ENCODE results near the gene COL23A1.
A peak's percentile ranks its signal among the peaks of the same experiment; 100 is the strongest.

Gene COL23A1

GRCh38 chr5:178238711-178239592 lies 351.2 kb downstream of the COL23A1 start:
- Mint-ChIP-seq H3K27ac (peak overlapping the region; percentile 74), H3K9me3 (no peaks in the 10 kb centered on the region), H3K36me3 (ENCODE audit: low read depth) (no peaks in the 10 kb centered on the region), H3K4me3 (no peak overlapping the region), H3K27me3 (no peaks in the 10 kb centered on the region), H3K4me1 (ENCODE audit: low read depth) (peaks cover 65% of the 10 kb centered on the region)

DNA sequence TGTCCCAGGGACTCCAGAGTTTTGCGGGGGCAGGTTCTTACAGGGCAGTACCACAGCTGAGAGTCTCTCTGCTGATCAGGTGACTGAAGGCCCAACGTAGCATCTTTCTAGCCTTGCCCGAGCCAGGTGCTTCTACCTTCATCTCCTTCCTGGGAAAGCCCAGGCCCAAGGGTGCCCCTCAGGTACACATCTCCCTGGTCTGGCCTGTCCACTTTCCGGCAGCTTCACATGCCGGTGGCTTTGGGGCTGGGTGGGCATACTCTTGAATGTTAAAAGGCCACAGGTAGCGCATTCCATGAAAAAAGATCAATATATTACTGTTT lies 351.9 kb downstream of the COL23A1 start:
- Mint-ChIP-seq H3K36me3 (ENCODE audit: low read depth) (no peaks in the 10 kb centered on the region), H3K4me3 (no peak overlapping the region), H3K27ac (peak overlapping the region; percentile 43), H3K4me1 (ENCODE audit: low read depth) (peaks cover 65% of the 10 kb centered on the region), H3K9me3 (no peaks in the 10 kb centered on the region), H3K27me3 (no peaks in the 10 kb centered on the region)

DNA sequence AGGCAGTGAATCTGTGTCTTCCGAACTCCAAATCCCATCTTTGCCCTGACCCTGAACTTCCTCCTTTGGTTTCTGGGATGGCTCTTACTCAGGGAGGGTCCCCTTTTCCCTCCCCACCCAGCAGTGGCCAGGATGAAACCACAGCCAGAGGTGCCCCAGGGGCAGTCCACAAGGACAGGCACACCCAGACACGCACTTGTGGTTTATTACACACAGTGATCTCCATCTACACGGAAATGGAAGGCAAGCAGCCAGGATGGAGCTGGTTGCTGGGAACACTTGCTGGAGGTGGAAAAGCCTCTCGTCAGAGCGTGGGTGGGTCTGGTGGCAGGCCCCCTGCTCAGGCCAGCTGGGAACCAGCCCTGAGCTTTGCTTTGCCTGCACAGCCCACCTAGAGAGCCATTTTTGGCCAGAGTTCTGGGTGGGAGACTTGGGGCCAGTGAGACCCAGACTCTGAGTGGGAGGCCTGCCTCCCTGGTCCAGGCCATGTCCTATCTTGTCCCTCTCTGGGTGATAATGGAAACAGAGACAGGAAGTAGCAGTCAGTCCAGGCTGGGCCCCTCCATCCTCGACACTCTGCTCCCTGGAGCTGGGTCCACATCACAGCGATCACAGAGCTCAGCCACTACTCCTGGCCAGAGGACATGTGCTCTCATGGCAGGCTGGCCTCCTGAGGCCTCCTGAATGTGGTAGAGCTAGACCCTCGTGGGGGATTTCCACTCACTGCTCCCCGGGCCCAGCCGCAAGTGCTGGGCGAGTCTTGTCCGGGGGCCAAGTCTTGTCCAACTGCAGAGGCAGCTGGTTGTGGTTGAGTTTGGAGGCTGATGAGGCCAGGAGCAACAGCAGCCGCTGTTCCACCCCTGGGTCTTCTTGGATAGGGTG lies 352.5 kb downstream of the COL23A1 start:
- Mint-ChIP-seq H3K27ac (peak overlapping the region; percentile 58), H3K36me3 (ENCODE audit: low read depth) (no peaks in the 10 kb centered on the region), H3K4me3 (no peak overlapping the region), H3K27me3 (no peaks in the 10 kb centered on the region), H3K4me1 (ENCODE audit: low read depth) (peaks cover 65% of the 10 kb centered on the region), H3K9me3 (no peaks in the 10 kb centered on the region)

GRCh38 chr5:178236679-178237078 lies 353.5 kb downstream of the COL23A1 start:
- Mint-ChIP-seq H3K4me1 (ENCODE audit: low read depth) (peaks cover 59% of the 10 kb centered on the region), H3K4me3 (no peak overlapping the region), H3K9me3 (no peaks in the 10 kb centered on the region)

DNA sequence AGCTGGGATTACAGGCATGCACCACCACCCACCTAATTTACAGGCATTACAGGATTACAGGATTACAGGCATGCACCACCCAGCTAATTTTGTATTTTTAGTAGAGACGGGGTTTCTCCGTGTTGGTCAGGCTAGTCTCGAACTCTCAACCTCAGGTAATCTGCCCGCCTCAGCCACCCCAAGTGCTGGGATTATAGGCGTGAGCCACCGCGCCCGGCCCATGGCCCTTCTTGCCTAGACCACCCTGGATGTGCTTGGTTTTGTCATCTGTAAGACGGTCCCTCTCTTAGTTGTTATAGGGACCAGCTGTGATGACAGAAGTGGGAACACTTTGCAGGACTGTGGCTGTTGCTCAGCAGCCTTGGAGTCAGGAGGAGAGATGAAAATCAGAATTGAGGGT lies 354.1 kb downstream of the COL23A1 start:
- no peaks in the 10 kb centered on the region for H3K9me3 Mint-ChIP-seq
- peaks cover 57% of the 10 kb centered on the region for H3K4me1 Mint-ChIP-seq (ENCODE audit: low read depth)
- H3K36me3 Mint-ChIP-seq (ENCODE audit: low read depth) = peaks cover 10% of the 10 kb centered on the region
- H3K27me3 Mint-ChIP-seq = no peaks in the 10 kb centered on the region
- no peak overlapping the region for H3K4me3 Mint-ChIP-seq
- no peak overlapping the region for H3K27ac Mint-ChIP-seq

More at GRCh38 chr5:178236679-178237078, 353.5 kb downstream of the COL23A1 start:
- Mint-ChIP-seq H3K36me3 (ENCODE audit: low read depth) (peaks cover 4% of the 10 kb centered on the region), H3K27me3 (no peaks in the 10 kb centered on the region), H3K27ac (no peak overlapping the region)

DNA sequence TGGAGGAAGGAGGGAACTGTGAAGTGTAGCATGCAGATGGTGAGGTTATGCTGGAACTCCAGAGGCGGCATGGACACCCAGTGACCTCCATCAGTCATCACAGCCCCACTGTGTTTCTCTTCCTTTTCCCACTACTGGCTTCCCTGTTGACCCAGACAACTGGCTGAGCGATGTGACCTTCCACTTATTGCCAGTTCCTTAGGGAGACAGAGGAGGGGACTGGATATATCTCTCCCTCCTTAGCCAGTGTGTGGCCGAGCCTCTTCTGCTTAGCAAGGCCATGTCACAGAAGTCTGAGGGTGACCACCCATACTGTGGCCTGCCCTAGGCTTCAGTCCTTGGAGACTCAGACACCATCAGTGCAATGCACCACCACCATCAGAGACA lies 354.6 kb downstream of the COL23A1 start:
- H3K4me1 Mint-ChIP-seq (ENCODE audit: low read depth) = peaks cover 57% of the 10 kb centered on the region
- no peaks in the 10 kb centered on the region for H3K9me3 Mint-ChIP-seq
- H3K36me3 Mint-ChIP-seq (ENCODE audit: low read depth) = peaks cover 15% of the 10 kb centered on the region
- H3K4me3 Mint-ChIP-seq = no peak overlapping the region
- H3K27me3 Mint-ChIP-seq = no peaks in the 10 kb centered on the region
- H3K27ac Mint-ChIP-seq = no peak overlapping the region

GRCh38 chr5:178234750-178235587 lies 355.2 kb downstream of the COL23A1 start:
- Mint-ChIP-seq H3K4me1 (ENCODE audit: low read depth) (peaks cover 57% of the 10 kb centered on the region), H3K27ac (no peak overlapping the region), H3K9me3 (no peaks in the 10 kb centered on the region), H3K36me3 (ENCODE audit: low read depth) (peaks cover 21% of the 10 kb centered on the region), H3K4me3 (no peak overlapping the region), H3K27me3 (no peaks in the 10 kb centered on the region)

DNA sequence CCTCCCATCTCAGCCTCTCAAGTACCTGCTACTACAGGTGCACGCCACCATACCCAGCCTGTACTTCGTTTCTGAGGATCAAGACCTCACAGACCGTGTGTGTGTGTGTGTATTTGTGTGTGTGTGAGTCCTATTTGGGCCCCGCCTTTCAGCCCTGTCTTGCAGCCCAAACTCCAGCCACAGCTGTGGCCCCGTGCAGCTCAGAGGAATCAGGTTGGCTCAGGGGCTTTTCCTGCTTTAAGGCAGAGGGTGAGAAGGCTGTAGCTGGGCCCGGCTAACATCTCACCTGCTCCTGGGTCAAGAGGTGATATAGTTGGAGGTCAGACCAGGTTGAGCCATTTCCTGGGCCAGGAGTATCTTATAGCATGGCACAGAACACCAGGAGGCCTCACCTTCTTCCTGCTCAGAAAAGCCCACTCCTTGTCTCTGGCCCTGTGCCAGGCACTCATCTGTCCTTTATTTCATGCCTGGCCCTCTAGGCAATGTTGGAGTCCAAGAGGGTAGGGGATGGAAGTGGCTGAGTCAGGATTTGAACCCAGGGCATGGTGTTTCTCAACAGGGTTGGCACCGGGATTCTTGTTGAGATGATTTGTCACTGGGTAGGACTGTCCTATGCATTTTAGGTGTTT lies 356.0 kb downstream of the COL23A1 start:
- H3K27ac Mint-ChIP-seq = no peak overlapping the region
- no peaks in the 10 kb centered on the region for H3K27me3 Mint-ChIP-seq
- no peak overlapping the region for H3K4me3 Mint-ChIP-seq
- H3K4me1 Mint-ChIP-seq (ENCODE audit: low read depth) = peaks cover 61% of the 10 kb centered on the region
- peaks cover 27% of the 10 kb centered on the region for H3K36me3 Mint-ChIP-seq (ENCODE audit: low read depth)
- no peaks in the 10 kb centered on the region for H3K9me3 Mint-ChIP-seq

- peaks cover 59% of the 10 kb centered on the region for H3K4me1 Mint-ChIP-seq (ENCODE audit: low read depth)
These were observed 357.2 kb downstream of the COL23A1 start for GRCh38 chr5:178232920-178233429.

GRCh38 chr5:178232124-178232919 lies 357.9 kb downstream of the COL23A1 start, which contains the start of gene PHYKPL:
PHYKPL (minus strand) TSS chr5:178232802; CDS start chr5:178232550, 252 bp downstream.
- H3K36me3 Mint-ChIP-seq (ENCODE audit: low read depth) = peaks cover 45% of the 10 kb centered on the region
- H3K4me3 Mint-ChIP-seq = peak within 1 kb of the TSS; percentile 93
- no peaks in the 10 kb centered on the region for H3K27me3 Mint-ChIP-seq
- H3K9me3 Mint-ChIP-seq = no peaks in the 10 kb centered on the region
- H3K4me1 Mint-ChIP-seq (ENCODE audit: low read depth) = peaks cover 62% of the 10 kb centered on the region
- peak within 1 kb of the TSS; percentile 94 for H3K27ac Mint-ChIP-seq

More at GRCh38 chr5:178232920-178233429, 357.2 kb downstream of the COL23A1 start:
- peak overlapping the region; percentile 93 for H3K4me3 Mint-ChIP-seq
- peak overlapping the region; percentile 67 for H3K27ac Mint-ChIP-seq
- no peaks in the 10 kb centered on the region for H3K9me3 Mint-ChIP-seq
- no peaks in the 10 kb centered on the region for H3K27me3 Mint-ChIP-seq
- peaks cover 38% of the 10 kb centered on the region for H3K36me3 Mint-ChIP-seq (ENCODE audit: low read depth)

DNA sequence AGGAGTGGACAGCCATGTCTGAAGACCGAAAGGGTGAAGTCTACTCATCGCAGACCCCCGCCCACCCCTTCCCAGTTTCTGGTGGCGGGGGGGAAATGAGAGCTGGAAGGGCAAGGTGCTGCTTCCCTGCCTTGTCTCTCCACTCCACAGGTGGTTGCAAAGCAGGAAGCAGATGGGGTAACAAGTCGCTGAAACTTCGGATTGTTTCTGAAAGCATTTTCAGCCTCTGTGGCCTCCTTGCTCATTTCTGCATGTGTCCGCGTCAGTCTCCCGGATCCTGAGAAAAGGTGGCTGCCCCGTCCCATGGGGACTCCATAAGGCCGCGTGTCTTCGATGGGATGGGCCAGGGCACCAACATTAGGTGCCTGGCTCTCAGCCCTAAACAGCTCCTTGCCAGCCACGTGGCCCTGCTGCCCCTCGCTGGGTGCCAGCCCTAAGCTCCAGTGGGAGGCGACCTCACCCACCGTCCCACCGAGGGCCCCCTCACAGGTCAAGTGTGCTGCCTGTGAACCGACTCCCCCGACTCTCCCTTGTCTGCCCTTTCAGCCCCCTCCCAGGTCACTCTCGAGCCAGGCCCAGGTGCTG lies 358.6 kb downstream of the COL23A1 start:
- Mint-ChIP-seq H3K36me3 (ENCODE audit: low read depth) (peaks cover 52% of the 10 kb centered on the region), H3K9me3 (no peaks in the 10 kb centered on the region), H3K27ac (peak overlapping the region; percentile 94), H3K4me1 (ENCODE audit: low read depth) (peaks cover 60% of the 10 kb centered on the region), H3K4me3 (peak overlapping the region; percentile 93), H3K27me3 (no peaks in the 10 kb centered on the region)

DNA sequence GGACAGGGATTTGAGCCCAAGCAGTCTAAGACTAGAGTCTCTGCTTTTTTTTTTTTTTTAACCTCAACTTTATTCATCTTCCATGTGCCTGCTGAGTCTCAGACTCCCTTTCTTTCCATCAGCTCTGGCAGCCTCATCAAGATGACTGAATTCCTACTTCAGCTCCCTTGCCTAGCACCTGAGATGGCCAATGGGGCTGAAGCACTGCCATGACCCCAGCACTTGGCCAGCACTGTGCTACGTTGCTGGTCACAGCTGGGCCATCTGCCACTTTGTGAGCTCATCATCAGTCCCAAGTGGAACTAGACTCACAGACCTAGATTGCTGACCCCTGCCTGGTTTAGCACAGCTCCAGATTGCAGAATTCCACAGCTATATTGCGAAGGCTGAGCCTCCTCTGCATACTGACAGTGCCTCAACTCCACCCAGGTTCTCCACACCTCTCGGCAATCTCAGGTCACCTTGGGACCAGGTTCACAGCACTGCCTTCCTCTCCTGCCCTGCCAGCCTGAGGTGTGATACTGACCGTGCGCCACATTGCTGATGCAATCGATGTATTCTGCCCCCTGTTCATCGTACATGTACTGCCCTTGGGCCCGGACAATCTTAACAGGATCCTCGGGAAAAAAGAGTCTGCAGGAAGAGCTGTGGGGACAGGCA lies 359.2 kb downstream of the COL23A1 start:
- Mint-ChIP-seq H3K36me3 (ENCODE audit: low read depth) (peaks cover 55% of the 10 kb centered on the region), H3K27ac (peak overlapping the region; percentile 94), H3K27me3 (no peaks in the 10 kb centered on the region), H3K4me1 (ENCODE audit: low read depth) (peaks cover 55% of the 10 kb centered on the region), H3K9me3 (no peaks in the 10 kb centered on the region), H3K4me3 (peak overlapping the region; percentile 93)

DNA sequence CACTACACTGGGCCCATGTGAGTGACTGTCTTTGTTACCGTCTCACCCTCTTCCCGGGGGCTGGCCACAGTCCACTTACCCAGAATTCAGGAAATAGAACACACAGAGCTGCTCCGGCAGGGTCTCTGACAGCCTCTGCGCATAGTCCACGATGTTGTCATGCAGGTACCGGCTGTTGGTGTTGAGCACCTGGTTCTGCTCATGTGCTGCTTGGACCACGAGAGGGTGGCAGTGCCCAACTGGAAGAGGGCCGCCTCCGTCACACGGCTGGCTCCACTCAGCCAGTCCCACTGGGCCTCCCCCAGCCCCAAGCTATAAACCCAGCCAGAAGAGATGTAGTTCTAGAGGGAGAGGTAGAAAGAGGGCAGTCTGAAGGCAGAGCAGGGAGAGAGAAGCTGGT lies 360.3 kb downstream of the COL23A1 start:
- peaks cover 64% of the 10 kb centered on the region for H3K36me3 Mint-ChIP-seq (ENCODE audit: low read depth)
- H3K27me3 Mint-ChIP-seq = no peaks in the 10 kb centered on the region

More for the DNA sequence above, 360.3 kb downstream of the COL23A1 start:
- Mint-ChIP-seq H3K4me1 (ENCODE audit: low read depth) (peaks cover 49% of the 10 kb centered on the region), H3K4me3 (peak overlapping the region; percentile 93), H3K27ac (no peak overlapping the region), H3K9me3 (no peaks in the 10 kb centered on the region)
